ENCODE data around the gene ST8SIA6. TPM values are rescaled to one million over a fixed set of nuclear protein-coding genes. Genes with fewer than 3 reads are reported as not detected.
"Not testable (repeated sequence)": the region's sequence is repeated elsewhere in the genome, so short reads cannot be mapped to it uniquely, and the experiment has no call there.

The ST8SIA6 gene, protein sequence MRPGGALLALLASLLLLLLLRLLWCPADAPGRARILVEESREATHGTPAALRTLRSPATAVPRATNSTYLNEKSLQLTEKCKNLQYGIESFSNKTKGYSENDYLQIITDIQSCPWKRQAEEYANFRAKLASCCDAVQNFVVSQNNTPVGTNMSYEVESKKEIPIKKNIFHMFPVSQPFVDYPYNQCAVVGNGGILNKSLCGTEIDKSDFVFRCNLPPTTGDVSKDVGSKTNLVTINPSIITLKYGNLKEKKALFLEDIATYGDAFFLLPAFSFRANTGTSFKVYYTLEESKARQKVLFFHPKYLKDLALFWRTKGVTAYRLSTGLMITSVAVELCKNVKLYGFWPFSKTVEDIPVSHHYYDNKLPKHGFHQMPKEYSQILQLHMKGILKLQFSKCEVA
- polyA plus RNA-seq (2011; rRNA removed) (0.07 TPM in 1 of 2 replicates, not detected in the other), polyA minus RNA-seq (2011; rRNA and poly(A)+ RNA removed) (0.09 and 0.15 TPM in 2 replicates)

DNA sequence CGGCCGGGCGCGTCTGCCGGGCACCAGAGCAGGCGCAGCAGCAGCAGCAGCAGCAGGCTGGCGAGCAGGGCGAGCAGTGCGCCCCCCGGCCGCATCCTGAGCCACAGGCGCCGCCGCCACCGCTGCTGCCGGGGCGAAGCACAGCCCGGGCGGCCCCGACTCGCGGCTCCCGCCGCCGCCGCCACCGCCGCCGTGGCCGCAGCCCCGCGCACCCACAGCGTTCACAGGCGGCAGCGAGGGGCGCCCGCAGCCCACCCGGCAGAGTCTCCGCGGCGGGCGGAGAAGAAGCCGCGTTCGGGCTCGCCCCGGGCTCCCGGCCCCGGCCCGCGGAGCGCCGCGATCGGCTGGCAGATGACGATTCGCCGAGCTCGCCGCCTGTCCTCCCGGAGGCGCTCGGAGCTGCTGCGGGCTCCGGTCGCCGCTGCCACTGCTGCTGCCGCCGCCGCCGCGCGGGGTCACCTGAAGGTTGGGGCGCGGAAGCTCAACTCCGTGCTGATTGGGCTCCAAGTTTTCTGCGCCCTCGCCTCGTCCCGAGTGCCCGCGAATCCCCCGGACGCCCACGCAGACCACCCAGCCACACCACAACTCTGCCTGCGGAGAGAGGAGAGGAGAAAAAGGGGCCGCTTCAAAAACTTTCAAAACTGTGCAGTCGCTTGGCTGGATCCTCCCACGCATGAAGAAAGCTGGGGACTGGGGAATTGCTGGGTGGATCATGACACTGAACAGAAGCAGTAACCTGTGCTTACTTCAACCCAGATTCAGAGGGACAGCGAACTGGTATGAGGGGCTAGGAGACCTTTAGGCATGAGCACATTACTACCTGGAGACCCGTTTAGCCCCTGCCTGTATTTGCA is at the start of gene ST8SIA6:
Gene ST8SIA6 (minus strand): TSS at position 435 of the 854 bp plus-strand sequence. CDS start 340 bp downstream, at position 95.
- DNase-seq (ENCODE audit: low read depth): no peak
- peak within 1 kb of the TSS; percentile 42 for H3K4me3 ChIP-seq (ENCODE audit: low read depth, low read length)
- H3K36me3 ChIP-seq (ENCODE audit: control insufficient read depth, insufficient read depth, low read length): no peaks in the 10 kb centered on the region
- H3K27me3 ChIP-seq (ENCODE audit: control insufficient read depth, insufficient read depth, low read length): peaks cover 2% of the 10 kb centered on the region; the same call in 1 of the 2 replicates
- POLR2A ChIA-PET: no interaction called here
- no peak for TF ChIP-seq CTCF (IDR thresholded peaks at IDR 0.05; ENCODE audit: insufficient read depth, low read depth, low read length)
- CTCF ChIA-PET: interaction anchor here (0.7 to 0.9 kb wide), 2 partner anchors 12 to 24 kb away, joined by 3 read pairs; no protein-coding TSS in a partner anchor

DNA sequence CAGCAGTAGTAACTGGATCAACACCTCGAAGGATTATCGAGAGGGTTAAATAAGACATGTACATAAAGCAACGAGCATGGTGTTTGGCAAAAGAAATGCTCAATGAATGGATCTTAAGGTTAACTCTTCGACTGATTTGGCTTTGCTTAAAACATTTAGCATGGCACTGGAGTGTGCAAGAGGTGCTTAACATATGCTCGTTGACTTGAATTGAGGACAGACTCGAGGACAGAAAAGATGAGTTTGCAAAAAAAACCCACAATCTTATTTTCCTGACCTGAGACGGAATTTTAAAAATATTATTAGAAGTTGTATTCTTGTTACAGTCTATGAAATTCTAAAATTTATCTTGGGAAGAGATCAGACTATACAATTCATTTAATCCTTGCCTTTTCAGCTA is 49.4 kb upstream of the ST8SIA6 start:
- POLR2A ChIA-PET: no interaction called here
- Histone ChIP-seq H3K36me3 (ENCODE audit: control insufficient read depth, insufficient read depth, low read length) (no peaks in the 10 kb centered on the region), H3K27me3 (ENCODE audit: control insufficient read depth, insufficient read depth, low read length) (no peaks in the 10 kb centered on the region), H3K4me3 (ENCODE audit: low read depth, low read length) (no peak overlapping the region)
- DNase-seq (ENCODE audit: low read depth): no peak
- CTCF ChIA-PET: interaction anchor here (0.9 kb wide), 1 partner anchor 12 kb away, joined by 3 read pairs; no protein-coding TSS in a partner anchor
- TF ChIP-seq CTCF (IDR thresholded peaks at IDR 0.05; ENCODE audit: insufficient read depth, low read depth, low read length): no peak

DNA sequence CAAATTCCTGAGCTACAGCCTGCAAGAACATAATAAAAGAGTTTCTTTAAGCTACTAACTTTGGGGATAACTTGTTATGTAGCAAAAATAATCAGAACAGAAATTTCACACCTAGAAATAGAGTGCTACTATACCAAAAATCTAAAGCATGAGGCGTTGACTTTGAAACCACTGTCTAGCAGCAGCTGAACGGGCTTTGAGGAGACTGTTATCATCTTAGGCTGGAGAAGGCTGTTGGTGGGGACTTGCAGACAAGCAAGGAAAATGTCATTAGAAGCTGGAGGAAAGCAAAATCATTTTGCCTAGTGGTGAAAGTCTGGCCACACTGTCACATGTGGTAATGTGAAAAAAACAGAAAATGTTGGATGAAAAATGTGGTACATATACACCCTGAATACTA is 48.4 kb upstream of the ST8SIA6 start:
- ChIA-PET CTCF (interaction anchor here (0.6 to 0.9 kb wide), 2 partner anchors 11 to 22 kb away, joined by 3 read pairs; no protein-coding TSS in a partner anchor), POLR2A (no interaction called here)
- no peak overlapping the region for H3K4me3 ChIP-seq (ENCODE audit: low read depth, low read length)
- TF ChIP-seq CTCF (IDR thresholded peaks at IDR 0.05; ENCODE audit: insufficient read depth, low read depth, low read length): no peak
- H3K27me3 ChIP-seq (ENCODE audit: control insufficient read depth, insufficient read depth, low read length): no peaks in the 10 kb centered on the region
- no peak for DNase-seq (ENCODE audit: low read depth)
- no peaks in the 10 kb centered on the region for H3K36me3 ChIP-seq (ENCODE audit: control insufficient read depth, insufficient read depth, low read length)

GRCh38 chr10:17499014-17499413 is 44.6 kb upstream of the ST8SIA6 start:
- H3K36me3 ChIP-seq (ENCODE audit: control insufficient read depth, insufficient read depth, low read length); DNase-seq (ENCODE audit: low read depth); H3K27me3 ChIP-seq (ENCODE audit: control insufficient read depth, insufficient read depth, low read length); H3K4me3 ChIP-seq (ENCODE audit: low read depth, low read length); CTCF ChIA-PET; POLR2A ChIA-PET: not testable (repeated sequence)

GRCh38 chr10:17497446-17498030 is 43.1 kb upstream of the ST8SIA6 start:
- TF ChIP-seq CTCF (IDR thresholded peaks at IDR 0.05; ENCODE audit: insufficient read depth, low read depth, low read length): no peak
- no peak overlapping the region for H3K4me3 ChIP-seq (ENCODE audit: low read depth, low read length)
- ChIA-PET POLR2A (interaction anchor here (0.6 kb wide), 1 partner anchor 290 kb away, joined by 4 read pairs; no protein-coding TSS in a partner anchor), CTCF (interaction anchor here (1.3 kb wide), 1 partner anchor 17 kb away, joined by 3 read pairs; no protein-coding TSS in a partner anchor)
- H3K36me3 ChIP-seq (ENCODE audit: control insufficient read depth, insufficient read depth, low read length): no peaks in the 10 kb centered on the region
- DNase-seq (ENCODE audit: low read depth): no peak
- H3K27me3 ChIP-seq (ENCODE audit: control insufficient read depth, insufficient read depth, low read length): no peaks in the 10 kb centered on the region

All from BJ (cell line).